ENCODE measurements around the gene VWA7.
A peak's percentile ranks its signal among the peaks of the same experiment; 100 is the strongest.

Gene VWA7

DNA sequence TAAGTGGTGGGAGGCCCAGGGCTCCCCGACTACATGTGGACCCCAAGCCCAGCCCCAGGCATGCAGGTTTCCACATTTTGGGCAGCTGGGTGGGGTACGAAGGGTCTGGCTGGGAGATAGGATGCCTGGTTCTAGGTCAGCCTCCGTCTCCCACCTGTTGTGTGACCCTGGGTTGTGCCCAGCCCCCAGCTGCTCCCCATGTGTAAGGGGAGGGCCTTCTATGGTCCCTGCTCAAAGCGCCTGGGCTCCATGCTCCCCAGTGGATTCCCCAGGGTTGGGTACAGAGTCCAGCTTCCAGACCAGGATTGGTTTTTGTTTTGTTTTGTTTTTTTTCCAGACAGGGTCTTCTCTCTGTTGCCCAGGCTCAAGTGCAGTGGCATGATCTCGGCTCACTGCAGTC lies 1.1 kb upstream of the VWA7 start:
- no peak for DNase-seq

DNA sequence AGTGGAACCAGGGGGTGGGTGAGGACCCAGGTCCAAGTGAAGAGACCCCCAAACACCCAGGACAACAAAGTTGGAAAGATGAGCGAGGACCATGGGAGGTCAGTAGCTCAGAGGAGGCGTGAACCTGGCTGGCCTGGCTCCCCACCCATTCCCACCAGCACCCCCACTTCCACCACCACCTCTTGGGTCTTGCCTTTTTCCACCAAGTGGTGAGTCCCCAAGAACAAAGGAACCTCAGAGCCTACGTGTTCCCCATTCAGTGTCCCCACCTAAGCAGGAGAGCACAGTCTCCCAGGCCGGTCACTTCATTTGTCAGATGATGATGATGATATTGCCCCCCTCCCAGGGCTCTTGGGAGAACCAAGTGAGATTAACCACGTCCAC lies 531 bp upstream of the VWA7 start:
- no peak for DNase-seq

DNA sequence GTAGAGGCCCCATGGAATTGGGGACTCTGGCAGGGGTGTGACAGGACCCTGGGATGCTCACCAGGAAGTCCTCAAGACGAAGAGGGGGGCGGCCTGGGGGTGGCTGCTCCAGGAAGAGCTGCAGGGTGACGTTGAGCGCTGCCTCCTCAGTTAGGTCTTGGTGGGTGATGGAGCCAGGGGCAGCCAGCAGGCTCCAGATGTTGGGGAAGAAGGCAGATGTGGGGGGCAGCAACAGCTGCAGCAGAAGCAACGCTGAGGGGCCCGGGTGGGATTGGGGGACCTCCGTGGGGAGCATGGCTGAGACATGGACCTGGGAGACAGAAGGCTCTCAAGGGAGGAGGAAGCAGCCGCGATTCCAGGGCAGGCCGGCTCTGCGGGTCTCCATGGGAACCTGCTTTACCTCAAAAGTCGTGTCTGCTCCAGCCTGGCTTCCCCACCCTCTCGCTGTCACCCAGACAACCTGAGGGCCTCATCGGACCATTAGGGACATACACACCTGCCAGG lies 591 bp downstream of the VWA7 start:
- DNase-seq: no peak

DNA sequence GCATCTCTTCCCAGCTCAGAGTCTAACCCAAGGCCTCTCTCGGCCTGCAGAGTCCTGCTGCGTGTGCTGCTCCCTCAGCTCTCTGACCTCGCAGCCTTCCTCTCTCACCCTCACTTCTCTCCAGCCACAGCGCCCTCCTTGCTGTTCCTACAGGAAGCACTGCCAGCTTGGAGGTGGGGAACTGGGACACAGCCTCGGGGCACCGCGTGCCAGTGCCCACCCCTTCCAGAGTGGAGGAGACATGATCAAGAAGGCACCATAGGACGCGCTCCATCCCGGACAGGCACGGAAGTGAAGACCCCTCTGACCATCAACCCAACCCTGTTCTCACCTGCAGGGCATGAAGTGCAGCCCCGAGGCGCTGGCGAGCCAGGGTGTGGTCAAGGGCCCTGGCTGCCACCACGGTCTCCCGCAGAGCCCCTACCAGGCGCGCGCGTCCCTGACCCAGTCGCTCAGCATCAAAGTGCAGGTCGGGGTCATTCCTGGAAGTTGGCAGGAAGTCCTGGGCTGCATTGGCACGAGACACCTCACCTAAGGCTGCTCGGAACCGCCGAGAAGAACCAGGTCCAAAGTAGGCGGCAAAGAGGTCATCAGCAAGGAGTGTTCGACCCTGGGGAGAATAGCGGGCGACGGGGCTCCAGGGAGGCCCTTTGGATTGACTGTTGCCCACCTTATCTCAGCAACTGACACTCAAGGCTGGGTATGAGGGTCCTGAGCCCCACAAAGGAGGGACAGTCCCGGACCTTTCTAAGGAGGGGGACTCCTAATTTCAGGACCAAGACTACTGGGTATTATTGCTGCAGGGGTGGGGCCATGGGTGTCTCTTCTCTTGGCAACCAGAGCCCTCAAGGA lies 1.3 kb downstream of the VWA7 start:
- DNase-seq: no peak

DNA sequence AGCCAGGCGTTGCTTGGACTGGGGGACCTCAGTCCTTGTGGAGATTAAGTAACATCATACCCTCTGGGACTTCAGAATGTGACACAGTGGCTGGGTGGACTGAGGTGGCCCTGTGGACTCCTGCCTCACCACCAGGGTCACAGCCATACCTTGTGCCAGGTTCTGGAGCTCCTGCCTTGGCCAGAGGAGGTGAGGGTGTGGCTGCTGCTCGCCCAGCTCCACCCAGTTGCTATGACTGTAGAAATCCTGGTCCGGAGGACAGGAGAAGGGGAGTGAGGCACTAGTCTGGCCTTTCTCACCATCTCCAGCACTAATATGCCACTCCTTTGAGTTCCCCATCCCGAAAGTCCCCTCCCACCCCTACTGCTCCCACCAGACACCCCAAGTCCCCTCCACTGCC lies 1.9 kb downstream of the VWA7 start:
- no peak for DNase-seq

DNA sequence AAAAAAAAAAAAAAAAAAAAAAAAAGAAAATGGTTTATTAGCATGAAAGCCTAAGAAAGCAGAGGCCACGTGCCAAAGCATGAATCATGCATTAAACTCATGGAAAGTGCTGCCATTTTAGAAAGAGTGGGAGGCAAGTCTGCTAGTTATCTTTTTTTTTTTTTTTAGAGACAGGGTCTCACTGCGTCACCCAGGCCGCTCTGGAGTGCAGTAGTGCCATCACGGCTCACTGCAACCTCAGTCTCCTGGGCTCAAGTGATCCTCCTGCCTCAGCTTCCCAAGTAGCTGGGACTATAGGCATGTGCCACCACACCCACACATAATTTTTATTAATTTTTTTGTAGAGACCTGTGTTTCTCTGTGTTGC lies 5.2 kb downstream of the VWA7 start:
- no peak for DNase-seq

DNA sequence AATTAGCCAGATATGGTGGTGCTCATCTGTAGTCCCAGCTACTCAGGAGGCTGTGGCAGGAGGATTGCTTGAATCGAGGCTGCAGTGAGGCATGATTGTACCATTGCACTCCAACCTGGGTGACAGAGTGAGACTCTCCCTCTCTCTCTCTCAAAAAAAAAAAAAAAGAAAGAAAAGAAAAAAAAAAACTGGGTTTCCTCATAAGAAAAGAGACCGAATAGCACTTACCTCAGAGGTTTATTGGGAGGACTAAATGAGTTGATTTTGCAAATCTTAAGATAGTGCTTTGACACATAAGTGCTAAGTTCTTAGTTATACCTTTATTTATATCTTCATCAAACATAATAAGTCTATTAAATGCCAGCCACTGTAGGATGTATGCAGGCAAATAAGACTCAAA lies 6.3 kb downstream of the VWA7 start:
- DNase-seq: no peak

DNA sequence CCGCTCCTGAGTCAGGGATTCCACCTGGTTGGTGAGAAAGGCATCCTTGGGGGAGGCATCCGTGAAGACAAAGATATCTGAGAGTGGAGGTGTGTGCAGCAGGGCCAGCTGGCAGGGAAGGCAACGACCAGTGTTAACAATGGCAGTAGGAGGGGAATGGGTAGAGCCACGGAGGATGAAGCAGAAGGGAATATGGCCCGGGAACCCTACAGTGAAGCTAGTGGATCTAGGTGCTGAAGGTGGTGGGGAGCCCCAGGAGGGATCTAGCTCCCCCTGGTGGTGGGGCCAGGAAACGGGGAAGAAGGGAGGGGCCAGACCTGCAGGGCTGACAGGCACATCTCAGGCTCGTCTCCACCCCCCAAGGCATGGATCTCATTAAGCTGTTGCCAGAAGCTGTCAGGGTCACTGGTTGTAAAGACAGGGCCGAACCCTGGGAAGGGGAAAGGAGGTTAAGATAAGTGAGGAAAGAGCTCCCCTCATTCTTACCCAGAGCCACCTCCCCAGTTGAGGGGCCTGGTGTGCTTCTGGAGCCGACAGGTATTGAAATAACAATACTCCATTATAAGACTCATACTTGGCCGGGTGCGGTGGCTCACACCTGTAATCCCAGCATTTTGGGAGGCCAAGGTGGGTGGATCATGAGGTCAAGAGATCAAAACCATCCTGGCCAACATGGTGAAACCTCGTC lies 7.3 kb downstream of the VWA7 start:
- peak; percentile 18 for DNase-seq

DNA sequence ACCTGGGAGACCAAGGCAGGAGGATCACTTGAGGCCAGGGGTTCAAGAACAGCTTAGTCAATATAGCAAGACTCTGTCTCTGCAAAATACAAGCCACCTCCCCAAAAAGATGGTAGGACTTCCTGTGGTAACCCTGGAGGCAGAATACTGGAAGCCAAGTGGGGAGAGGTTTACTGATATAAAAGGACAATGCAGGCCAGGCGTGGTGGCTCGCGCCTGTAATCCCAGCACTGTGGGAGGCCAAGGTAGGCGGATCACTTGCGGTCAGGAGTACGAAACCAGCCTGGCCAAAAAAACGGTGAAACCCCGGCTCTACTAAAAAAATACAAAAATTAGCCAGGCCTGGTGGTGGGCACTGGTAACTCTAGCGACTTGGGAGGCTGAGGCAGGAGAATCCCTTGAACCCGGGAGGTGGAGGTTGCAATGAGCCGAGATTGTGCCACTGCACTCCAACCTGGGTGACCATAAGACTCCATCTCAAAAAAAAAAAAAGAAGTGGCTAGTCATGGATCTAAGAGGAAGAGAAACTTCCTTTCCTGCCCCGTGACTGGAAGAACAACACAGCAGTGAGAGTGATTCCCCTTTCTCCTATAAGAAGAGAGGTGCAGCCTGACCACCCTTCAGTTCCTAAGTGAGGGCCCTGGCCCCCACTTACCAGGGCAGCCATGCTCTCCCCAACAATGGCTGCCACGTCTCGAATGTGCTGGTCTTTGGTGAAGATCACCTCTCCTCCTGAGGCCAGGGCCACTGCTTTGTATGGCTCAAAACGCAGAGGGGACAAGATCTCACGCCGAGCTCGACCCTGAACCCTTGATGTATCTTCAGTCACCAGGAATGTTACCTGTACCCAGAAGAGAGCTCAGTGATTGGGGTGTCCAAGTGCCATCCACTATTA lies 8.5 kb downstream of the VWA7 start:
- peak; percentile 0 for DNase-seq

DNA sequence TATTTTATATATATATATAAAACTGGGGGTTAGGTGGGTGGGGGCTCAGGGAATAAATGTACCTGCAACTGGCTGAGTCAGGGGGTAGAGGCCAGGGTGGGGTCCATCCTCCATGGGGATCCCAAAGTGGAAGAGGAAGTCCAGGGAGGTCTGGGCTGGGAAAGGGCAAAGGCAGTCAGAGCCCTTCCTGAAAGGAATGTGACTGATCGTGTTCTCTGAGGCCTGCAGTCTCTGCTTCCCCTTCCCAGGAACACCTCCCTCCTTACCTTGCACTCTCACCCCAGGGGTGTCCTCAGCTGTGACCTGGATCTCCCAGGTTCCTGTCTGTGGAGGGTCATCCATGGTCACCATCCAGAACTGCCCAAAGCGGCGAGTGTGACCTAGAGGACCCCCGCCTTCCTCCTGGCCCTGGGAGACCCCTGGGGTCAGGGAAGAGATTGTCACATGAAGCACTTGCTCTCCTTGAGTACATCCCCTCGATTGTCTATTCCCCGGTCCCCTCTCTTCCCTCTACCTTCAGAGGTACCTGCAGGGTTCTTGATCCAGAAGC lies 10.0 kb downstream of the VWA7 start:
- DNase-seq: no peak

DNA sequence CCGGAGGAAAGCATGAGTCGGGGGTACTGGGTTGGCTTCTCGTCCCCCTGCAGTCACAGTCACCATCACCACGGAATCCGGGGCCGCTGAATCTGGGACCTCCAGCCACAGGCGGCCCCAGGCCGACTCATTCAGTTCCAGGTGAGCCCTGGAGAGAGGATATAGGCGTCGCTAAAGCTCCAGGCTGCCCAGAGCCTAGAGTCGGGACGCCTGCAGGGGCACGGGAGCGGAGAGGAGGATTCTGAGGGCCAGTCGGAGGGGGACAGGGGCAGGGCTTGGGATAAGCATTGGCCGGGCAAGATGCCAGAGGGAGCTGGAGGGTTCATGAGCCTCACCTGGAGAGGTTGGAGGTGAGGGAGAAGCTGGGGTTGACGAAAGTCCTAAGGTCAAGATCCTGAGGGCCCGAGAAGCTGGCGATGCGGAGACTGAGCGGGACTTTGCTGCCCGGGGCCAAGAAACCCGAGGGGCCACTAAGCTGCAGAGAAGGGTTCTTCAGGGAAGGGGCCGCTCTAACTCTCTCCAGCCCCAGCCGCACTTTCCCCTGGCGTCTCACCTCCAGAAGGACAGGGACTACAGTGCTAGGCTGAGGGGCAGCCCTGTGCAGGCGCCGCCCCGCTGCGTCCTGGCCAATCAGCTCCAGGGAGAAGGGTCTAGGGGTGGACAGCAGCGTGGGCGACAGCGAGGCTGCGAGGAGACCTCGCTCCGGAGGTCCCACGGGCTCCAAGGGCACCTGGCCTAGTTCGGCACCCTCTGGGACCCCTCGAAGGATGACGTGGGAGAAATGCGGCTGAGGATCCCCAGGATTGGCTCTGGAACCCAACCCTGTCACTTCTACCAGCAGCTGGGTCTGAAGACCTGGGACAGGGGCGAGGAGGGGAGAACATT lies 11.0 kb downstream of the VWA7 start:
- no peak for DNase-seq

DNA sequence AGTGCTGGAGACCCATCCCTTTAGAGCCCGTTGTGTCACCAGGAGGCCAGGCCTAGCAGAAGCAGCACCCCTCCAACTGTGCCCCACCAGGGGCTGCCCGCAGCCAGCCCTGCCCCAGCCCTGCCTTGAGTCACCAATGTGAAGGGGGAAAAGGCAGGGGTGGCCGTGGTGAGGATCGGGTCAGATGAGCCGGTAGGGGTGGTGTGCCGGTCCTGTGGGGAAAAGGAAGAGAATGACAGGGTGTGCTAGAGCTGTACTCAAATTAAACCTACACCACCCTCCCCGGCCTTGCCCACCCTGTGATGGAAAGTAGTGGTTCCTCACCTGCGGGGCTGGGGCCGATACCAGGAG lies 11.6 kb downstream of the VWA7 start:
- no peak for DNase-seq

DNA sequence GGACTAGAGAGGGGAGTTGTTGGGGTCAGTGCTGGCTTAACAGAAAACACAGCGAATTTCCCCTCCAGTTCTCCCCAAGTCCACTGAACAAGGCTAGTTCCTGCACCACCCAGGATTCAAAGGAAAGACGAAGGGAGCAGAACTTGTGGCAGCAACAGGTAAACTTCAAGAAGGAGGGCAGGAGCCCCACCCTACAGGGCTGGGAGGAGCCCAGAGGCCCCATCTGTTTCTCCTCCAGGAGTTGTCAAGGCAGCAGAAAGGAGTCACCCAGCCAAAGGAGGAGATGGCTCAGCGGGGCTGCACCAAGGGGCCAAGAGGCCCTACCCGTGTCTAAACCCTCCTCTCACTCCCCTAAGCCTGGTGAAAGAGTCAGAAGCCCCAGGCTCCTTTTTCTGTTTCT lies 12.9 kb downstream of the VWA7 start:
- no peak for DNase-seq

DNA sequence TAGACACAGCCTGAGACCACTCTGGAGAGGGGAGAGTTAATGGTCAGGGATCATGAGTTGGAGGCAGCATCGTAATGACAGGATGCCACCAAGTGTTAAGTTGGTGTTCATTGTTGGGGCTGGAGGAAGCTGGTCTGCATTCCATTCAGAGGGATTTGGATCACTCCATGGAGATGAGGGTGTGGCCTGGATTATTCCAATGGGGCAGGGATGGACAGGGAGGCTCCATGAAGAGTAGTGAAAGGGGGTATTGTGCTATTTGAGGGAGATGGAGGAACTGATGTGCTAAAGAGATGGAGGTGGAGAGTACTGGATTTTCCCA lies 13.5 kb downstream of the VWA7 start:
- DNase-seq: no peak

DNA sequence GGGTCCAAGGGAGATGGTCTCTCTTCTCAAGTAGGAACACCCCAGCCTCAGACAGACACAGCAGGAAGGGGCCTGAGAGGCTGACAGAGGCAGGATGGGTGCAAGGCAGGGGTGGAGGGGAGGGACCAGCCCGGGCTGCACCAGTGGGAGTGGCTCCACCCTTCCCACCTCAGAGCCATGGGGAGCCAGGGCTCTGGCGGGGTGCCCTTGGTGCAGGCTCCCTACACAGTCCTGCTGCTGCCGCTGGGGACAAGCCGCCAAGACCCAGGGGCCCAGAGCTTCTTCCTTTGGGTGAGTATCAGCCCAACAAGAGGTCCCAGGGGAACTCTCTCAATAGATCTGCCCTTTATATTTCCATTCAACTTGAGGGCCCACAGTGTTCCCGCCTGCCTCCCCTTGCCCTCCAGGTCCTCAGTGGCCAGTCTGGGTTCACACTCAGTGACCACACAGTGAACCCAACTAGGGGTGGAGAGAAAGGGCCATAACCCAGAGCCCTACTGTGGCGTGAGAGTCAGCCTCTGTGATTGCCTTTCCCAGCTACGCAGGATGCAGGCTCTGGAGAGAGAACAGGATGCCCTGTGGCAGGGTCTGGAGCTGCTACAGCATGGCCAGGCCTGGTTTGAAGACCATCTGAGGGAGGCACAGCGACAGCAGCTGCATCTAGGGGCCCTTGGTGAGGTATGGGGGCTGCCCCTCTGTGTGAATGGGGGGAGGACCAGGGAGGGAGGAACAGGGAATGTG lies 14.1 kb downstream of the VWA7 start:
- DNase-seq: no peak

DNA sequence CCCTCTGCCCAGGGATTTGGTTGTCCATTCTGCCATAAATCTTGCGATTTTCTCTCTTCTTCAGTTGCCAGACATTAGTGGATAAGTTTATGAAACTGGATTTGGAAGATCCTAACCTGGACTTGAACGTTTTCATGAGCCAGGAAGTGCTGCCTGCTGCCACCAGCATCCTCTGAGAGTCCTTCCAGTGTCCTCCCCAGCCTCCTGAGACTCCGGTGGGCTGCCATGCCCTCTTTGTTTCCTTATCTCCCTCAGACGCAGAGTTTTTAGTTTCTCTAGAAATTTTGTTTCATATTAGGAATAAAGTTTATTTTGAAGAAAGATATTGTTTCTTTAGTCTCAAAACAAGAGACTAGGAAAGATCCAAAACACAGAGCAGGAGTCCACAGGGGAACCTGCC lies 14.8 kb downstream of the VWA7 start, which contains the start of gene SAPCD1:
SAPCD1 (plus strand) TSS at position 301 of the 400 bp plus-strand sequence. CDS start 399 bp downstream, outside the sequence.
- DNase-seq: no peak

DNA sequence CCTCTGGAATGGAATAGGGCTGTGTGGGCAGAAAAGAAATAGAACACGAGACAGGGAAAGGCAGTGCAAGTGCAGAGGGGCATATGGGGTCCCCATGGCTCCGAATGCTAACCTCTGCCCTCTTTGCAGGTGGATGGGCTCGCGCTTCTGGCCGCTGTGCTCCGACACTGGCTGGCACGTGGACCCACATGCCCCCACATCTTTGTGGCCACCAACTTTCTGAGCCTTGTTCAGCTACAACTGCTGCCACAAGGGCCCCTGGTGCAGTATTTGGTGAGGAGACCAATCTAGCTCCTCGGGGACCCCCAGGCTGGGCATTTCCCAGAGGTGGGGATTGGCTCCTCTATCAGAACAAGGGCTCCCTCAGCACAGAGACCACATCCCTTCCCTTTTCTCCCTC lies 15.8 kb downstream of the VWA7 start:
- no peak for DNase-seq

DNA sequence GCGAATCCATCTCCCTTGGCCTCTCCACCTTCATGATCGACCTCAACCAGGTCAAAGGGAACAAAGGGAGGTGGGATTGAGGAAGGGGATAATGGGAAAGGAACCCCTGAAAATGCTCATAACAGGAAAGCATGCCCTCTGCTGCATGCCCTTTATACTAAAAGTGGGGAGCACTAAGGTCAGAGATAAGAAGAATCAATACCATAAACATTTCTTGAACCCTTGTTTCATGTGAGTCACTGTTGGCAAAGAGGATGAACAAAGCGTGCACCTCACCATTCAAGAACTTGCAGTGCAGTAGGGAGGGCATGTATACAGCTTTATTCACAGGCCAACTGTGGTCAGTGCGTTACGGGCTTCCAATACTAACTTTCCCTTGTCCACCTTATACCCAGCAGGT lies 16.3 kb downstream of the VWA7 start:
- no peak for DNase-seq

DNA sequence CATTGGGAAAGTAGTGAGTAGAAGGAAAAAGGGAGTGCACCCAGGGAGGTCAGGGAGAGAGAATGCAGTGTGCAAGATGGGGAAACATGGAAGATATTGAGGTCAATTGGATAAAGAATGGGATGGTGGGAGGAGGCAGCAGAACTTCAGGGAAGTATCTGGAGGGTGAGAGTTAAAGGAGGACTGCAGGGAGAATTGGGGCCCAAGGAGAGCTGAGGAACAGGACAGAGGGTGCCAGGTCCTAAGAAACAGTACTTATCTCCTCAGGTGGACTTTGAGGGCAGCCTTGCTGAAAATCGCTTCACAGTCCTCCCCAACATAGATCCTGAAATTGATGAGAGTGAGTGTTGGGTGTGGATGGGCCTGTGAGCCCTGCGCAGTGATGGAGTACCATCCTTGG lies 18.8 kb downstream of the VWA7 start:
- no peak for DNase-seq

DNA sequence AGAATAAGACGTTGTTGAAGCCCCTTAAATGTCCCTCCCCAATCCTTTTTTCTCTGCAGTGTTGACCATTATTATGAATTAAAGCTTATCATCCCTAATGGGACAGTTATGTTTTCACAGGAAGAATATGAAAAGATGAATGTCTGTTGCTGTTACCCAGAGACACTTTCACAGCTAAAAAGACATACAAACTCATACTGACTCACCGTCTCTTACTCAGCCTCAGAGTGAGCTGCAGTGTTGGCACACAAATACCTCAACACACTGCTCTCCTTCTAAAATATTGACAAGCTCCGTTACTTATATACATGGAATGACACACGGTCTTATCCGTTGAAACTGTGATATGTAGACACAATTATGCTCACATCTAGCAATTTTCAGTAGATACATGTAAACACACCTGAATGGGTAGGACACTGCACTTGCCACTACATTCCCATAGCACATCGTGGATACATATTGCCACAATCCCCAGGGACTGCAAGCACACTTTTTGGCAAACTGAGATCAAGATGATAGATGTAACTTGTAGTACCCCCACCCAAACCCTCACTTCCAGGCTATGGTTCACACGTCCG lies 24.3 kb downstream of the VWA7 start:
- DNase-seq: no peak

DNA sequence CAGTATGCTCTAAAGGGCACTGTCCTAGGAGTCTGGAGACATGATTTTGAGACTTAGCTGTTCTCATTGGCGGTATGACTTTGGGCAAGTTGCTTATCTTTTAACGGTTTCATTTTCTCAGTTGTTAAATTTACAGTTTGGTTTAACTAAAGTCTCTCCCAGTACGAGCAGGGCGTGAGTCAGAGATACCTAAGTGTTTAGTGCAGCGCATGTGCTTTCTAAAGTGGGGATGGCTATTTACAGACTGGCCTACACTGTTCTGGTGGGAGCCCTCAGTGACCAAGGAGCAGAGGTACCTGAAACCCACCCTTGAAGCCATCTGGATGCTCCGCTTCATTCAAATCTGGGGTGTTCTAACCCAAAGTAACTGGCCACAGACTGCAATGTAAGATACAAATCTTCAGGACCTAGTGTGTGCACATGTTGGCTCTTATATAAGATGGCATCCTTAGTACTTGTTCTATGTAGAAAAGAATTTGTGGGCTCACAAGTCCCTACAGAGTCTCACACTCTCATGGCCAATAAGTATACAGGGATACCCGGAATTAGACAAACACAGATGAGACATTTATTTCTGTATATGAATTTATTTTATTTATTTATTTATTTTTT lies 26.6 kb downstream of the VWA7 start:
- no peak for DNase-seq
